T47D (cell line): ENCODE results near the gene CAMK4.

Experiments
- DNase-seq, 2 experiments: peaks; one replicate each; pipeline versions ENCODE4 v3.0.0 to v3.0.0-alpha.2; 2011 to 2012; ENCODE audit warnings: low read depth in 1 of 2, low spot score in 1 of 2
- JUND ChIP-seq: IDR thresholded peaks from 2 replicates; pipeline ENCODE4 v1.6.1; 2012; ENCODE audit warnings: low read depth
- in situ Hi-C: cut with HindIII; loops from 2 replicates; pipeline ENCODE4 v1.10.0; 2016; ENCODE audit warnings: low sequenced_read_pairs, low pct_unique_long_range_greater_than_20kb

The CAMK4 gene

DNA sequence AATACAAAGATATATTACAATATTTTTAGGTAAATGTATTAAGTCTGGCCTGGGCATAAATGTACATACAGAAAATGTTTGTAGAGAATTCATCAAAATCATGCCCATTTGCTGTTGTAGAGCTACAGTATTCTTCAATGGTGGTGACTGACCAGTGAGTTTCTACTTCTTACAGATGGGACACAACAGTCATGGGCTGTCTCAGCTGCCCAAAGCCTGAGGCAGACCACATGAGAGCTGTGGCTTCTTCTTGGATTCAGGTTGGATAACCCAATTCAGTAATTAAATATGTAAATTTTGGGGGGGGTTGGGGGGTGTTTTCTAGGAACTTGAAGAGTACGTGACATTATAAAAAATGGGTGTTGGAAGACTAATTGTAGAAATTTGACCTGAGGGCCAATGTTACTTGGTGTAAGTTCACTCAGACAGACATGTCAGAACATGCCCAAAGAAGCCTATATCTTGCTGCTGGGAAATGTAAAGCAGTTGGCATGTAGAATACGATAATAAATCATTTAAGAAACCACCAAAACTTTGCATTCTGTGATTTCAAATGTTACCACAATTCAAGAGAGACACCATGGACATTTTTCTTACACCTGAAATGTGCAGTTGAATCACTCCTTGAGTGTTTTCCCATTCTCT lies 270.3 kb downstream of the CAMK4 start:
- DNase-seq = peak in 1 of 2 experiments; percentile 48
- in situ Hi-C loops = no loop called here
- TF ChIP-seq JUND = no peak

DNA sequence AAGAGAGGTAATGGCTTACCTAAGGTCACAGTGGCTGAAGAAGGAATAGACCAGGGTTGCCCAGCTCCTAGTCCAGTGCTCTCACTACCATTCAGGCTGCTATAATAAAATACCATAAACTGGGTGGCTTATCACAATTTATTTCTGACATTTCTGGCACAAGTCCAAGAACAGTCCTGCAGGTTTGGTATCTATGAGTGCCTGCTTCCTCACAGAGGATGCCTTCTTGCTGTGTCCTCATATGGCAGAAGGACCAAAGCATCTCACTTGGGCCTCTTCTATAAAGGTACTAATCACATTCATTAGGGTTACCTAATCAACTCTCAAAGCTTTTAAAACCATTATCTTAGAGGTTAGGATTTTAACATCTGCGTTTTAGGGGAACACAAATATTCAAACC lies 271.0 kb downstream of the CAMK4 start:
- in situ Hi-C loops = no loop called here
- no peak for TF ChIP-seq JUND
- DNase-seq = no peak

- no peak for DNase-seq
- in situ Hi-C loops = no loop called here
- no peak for TF ChIP-seq JUND
Measured at GRCh38 chr5:111498346-111498745, 274.2 kb downstream of the CAMK4 start.

- TF ChIP-seq JUND = no peak
- DNase-seq = no peak
- in situ Hi-C loops = no loop called here
Measured at GRCh38 chr5:111502956-111503355, 278.8 kb downstream of the CAMK4 start.

DNA sequence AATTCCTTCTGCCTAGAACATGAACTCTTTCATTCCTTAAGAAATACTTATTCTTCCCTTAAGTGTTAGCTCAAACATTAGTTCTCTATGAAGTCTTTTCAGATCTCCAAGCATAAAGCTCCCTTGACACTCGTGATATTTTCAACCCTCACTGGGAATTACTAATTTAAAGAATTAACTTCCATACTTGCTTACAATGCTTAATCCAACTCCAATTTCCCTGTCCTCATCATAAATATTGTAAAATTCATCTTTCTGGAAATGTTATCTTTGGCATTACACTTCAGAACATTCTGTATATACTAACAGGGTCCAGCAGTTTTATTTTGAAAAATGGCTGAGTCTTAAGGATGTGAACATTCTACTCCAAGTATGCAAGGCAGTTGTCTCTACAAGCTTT lies 280.9 kb downstream of the CAMK4 start:
- TF ChIP-seq JUND = no peak
- DNase-seq = no peak
- in situ Hi-C loops = no loop called here

DNA sequence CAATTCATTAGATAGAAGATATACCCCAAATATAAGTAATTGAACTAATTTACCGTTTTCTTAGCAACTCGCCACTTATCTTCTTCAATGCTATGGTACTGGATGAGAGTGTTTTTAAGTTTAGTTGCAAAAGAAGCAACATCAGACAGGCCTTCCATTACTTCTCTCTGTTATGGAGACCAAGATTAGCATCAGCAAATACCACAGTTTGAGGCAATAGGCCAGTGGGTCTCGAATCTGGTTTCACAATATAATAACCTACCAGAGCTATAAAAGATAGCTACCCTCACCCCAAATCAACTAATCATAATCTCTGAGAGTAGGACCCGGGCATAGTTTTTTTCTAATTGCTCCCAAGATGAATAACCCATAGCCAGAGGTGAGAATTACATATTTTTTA lies 283.1 kb downstream of the CAMK4 start:
- in situ Hi-C loops = no loop called here
- DNase-seq = no peak
- no peak for TF ChIP-seq JUND

- in situ Hi-C loops = no loop called here
- no peak for DNase-seq
- TF ChIP-seq JUND = no peak
Measured at GRCh38 chr5:111509119-111509518, 284.9 kb downstream of the CAMK4 start.

DNA sequence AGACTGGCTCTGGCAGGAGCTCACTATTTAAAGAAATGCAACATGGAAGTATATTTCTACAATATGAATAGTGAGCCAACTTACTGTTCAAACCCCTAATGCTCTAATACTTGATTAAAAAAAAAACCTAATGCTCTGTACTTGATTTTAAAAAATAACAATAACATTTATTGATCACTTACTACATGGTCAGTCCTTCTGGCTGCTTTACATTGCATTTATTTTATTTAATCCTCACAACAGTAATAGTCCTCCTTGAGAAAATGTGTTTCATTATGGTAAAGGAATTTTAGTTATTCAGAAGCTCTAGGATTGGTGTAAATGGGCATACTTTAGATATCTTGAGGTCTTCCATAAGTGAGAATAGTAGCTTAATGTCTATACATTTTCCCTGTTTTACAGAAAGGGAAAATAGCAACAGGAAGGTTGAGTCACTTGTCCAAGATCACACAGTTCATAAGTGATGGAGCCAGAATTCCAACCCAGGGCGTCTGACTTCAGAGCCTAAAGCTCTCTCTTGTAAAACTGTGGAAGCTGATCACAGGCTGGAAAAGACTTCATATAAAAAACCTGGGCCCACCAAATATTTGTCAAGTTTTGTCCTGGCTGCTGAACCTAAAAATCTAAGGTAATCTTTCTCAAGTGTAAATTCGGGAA lies 287.1 kb downstream of the CAMK4 start:
- in situ Hi-C loops = no loop called here

DNA sequence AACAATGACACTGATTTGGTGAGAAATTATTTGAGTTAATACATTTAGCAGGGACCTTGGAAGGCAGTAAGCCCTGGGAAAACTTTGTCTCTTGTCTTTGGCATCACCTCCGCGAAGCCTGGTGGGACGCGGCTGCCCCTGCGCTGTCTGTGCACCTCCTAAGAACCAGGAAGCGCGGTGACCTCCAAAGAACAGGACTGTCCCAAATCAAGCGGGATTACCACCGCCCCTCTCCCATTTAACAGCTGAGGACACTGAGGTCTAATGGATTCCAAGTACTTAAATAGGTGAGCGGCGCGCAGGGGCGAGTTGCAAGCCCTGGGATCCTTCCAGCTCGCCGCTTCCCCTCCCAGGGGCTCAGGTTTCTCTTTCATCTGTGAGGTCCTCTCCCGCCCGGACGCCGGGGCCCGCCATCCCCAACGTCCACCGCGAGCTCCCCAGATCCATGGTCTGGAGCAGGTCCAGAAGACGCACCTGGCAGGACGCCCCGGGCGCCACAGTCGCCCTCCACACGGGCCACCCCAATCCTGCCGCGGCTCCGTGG lies 287.7 kb downstream of the CAMK4 start:
- in situ Hi-C loops = no loop called here
- no peak for TF ChIP-seq JUND

More for the DNA sequence above, 287.1 kb downstream of the CAMK4 start:
- no peak for DNase-seq
- no peak for TF ChIP-seq JUND

GRCh38 chr5:111512375-111513130 lies 288.4 kb downstream of the CAMK4 start, which contains the start of gene STARD4:
Gene STARD4, minus strand, starts transcription at chr5:111512535. Its CDS starts 5,102 bp downstream, at chr5:111507433.
- in situ Hi-C loops = no loop called here
- DNase-seq = peak; percentile 75 to 96
- no peak for TF ChIP-seq JUND

More for the DNA sequence above, 287.7 kb downstream of the CAMK4 start:
- peak in 1 of 2 experiments; percentile 8 for DNase-seq

DNA sequence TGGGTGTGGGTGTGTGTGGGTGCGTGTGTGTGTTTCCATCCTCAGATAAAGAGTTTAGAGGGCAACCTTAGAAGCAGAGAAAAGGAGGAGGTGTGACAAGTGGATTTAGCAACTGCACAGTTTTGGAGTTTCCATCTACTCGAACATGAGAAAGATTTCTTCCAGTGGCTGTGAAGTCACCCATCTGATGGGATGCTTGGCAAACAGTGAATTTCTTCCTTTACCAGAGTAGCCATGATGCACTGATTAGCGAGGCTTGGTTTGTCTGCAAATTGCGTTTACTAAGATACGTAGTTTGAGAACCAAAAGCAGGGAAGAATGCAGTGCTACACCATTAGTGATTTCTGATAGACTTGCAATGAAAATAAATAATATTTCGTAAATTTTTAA lies 288.9 kb downstream of the CAMK4 start:
- DNase-seq = no peak
- no peak for TF ChIP-seq JUND

GRCh38 chr5:111514087-111514486 lies 289.9 kb downstream of the CAMK4 start:
- TF ChIP-seq JUND = no peak
- no peak for DNase-seq
- in situ Hi-C loops = no loop called here

More for the DNA sequence above, 288.9 kb downstream of the CAMK4 start:
- in situ Hi-C loops = no loop called here
